H1 (cell line): ENCODE measurements around the gene FUNDC2. TPM values are rescaled to one million over a fixed set of nuclear protein-coding genes. Genes with fewer than 3 reads are reported as not detected.

Experiments
- TAF1 ChIP-seq: IDR thresholded peaks from 2 replicates; pipeline ENCODE4 v1.6.1; 2011; ENCODE audit warnings: mild to moderate bottlenecking, low read depth, low read length
- polyA plus RNA-seq, 7 experiments: library from polyadenylated mRNA; depleted of rRNA in 3 of 7; stranded (reverse) in 5 of 7; unstranded in 2 of 7; fragments of >200 nt in 5 of 7; fragments of 200-250 nt in 2 of 7; gene quantifications; 1 replicate in 5 of 7; 2 replicates in 1 of 7; 4 replicates in 1 of 7; pipeline versions ENCODE4 v1.2.1 to v1.2.3, GENCODE V29; 2011 to 2013; ENCODE audit warnings: missing spikeins in 2 of 7, mixed read lengths in 2 of 7
- total RNA-seq: library from RNA; stranded (reverse); fragmentation: NEBNext Ultra II Directional; extraction: Animal tissue kit (Norgen Biotek cat#: 25700); gene quantifications from 2 replicates; pipeline ENCODE4 v1.2.1, GENCODE V29; 2021

The FUNDC2 gene
- total and polyA plus RNA-seq, 2 of the 8 experiments (the other 6 are each of a cell fraction or from before 2014, with no cell fraction given), result 67.7 to 93.7 TPM

GRCh38 chrX:155056877-155057792 lies 30.5 kb downstream of the FUNDC2 start (continued):
- TF ChIP-seq TAF1, result no peak
